OCI-LY7 (cell line): ENCODE results near the gene FKBP14.

Experiments
- EZH2phosphoT487 ChIP-seq: fragments of 200-600 bp; sonication (generic); IDR thresholded peaks from 2 replicates; pipeline ENCODE4 v1.6.1; 2018; ENCODE audit warnings: low read depth, borderline replicate concordance, mild to moderate bottlenecking, mixed run types, antibody characterized with exemption, low read length, moderate library complexity, mixed read lengths
- TF ChIP-seq, protein P1 (sequence below): fragments of 200-600 bp; sonication (generic); conservative IDR thresholded peaks from 2 replicates; pipeline ENCODE4 v1.5.1; 2014; ENCODE audit warnings: mild to moderate bottlenecking, antibody characterized with exemption, low read length, moderate library complexity, mixed read lengths

DNA sequence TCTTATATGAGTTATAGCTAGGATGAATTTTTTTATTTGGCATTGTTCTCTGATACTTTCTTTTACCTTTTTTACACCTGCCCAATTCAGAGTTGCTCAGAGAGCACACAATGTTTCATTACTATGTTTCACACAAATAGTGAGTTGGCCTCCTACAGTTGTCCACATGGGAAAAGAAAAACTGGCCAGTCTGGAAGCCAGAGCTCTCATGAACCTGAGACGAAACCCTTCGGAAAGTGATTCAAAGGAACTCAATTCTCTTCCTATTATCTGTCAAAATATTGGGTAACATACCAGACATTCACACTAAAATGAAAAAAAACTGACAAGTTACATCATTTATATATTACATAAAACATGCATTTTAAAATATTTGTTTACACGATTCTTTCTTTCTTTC lies 52.2 kb downstream of the FKBP14 start:
- TF ChIP-seq, protein P1, sequence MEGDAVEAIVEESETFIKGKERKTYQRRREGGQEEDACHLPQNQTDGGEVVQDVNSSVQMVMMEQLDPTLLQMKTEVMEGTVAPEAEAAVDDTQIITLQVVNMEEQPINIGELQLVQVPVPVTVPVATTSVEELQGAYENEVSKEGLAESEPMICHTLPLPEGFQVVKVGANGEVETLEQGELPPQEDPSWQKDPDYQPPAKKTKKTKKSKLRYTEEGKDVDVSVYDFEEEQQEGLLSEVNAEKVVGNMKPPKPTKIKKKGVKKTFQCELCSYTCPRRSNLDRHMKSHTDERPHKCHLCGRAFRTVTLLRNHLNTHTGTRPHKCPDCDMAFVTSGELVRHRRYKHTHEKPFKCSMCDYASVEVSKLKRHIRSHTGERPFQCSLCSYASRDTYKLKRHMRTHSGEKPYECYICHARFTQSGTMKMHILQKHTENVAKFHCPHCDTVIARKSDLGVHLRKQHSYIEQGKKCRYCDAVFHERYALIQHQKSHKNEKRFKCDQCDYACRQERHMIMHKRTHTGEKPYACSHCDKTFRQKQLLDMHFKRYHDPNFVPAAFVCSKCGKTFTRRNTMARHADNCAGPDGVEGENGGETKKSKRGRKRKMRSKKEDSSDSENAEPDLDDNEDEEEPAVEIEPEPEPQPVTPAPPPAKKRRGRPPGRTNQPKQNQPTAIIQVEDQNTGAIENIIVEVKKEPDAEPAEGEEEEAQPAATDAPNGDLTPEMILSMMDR = no peak
- no peak for TF ChIP-seq EZH2phosphoT487
